GM18508 (cell line): ENCODE results near the gene RABL6.
"Not testable (repeated sequence)": the region's sequence is repeated elsewhere in the genome, so short reads cannot be mapped to it uniquely, and the experiment has no call there.

Experiments used
- ATAC-seq: cut with Tn5 transposase; IDR thresholded peaks from one replicate; pipeline ENCODE4 v1.9.1; 2021; ENCODE audit warnings: moderate number of reproducible peaks; ENCODE audit not compliant: insufficient read depth, unreplicated experiment

The RABL6 gene

DNA sequence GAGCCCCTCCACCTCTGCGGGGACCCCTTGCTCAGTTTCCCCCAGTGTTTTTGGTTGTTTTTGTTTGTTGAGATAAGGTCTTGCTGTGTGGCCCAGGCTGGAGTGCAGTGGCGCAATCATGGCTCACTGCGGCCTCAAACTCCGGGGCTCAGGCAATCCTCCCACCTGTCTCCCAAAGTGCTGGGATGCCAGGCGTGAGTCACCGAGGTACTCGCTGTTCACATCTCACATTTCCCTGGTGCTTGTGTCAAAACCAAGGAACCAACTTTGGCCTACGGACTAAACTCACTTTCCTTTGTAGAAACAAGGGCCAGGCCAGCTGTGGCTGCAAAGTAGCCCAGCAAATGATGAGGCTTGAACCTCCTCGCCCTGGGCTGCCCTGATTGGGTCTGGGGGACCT lies 24.8 kb downstream of the RABL6 start:
- ATAC-seq, result no peak

DNA sequence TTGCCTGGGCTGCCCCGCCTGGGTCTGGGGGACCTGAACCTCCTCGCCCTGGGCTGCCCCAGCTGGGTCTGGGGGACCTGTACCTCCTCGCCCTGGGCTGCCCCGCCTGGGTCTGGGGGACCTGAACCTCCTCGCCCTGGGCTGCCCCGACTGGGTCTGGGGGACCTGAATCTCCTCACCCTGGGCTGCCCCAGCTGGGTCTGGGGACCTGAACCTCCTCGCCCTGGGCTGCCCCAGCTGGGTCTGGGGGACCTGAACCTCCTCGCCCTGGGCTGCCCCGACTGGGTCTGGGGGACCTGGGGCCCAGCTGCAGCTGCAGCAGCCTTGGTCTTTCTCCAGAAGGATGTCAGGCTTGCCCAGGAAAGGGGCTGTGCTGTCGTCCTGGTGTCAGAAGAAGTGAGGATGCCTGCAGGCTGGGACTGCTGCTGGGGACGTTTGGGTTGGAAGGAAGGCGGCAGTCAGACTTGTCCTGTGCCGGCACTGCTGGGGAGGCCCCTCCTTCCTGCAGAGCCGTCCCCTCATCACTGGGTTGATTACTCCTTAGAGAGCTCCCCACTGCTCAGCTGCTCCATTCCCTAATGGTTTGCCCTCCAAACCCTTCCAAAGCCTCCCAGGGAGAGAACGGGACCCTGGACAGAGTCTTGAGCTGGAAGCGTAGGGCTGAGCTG lies 25.8 kb downstream of the RABL6 start:
- ATAC-seq, result not testable (repeated sequence)

DNA sequence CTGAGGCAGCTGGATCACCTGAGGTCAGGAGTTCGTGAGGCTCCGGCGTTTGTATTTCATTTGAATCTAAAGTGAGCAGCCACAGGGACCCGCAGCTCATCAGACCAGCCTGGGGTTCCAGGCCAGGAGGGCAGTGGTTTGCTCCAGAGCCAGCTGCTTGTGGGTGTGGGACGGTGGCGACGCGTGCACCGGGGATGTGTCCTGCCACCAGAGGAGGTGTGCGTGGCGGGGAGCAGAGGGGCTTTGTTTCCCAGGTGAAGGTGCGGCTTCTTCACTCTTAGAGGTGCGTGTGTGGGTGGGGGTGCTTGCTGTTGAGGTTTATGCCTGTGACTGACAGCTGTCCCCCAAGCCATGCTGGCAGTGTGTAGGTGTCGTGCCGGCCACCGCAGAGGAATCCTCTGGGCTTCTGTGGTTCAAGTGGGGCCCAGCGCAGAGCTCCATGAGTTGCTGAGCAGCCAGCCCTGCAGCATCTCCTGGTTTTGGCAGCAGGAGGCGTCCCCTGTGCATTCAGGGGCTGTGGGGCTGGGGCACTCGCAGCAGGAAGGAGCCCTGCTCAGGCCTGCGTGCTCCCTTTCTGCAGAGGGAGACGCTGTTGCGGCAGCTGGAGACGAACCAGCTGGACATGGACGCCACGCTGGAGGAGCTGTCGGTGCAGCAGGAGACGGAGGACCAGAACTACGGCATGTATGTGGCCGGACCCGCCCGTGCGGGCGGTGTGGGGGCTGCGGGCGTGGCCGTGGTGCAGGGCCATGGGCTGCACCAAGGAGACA lies 27.6 kb downstream of the RABL6 start:
- no peak for ATAC-seq

DNA sequence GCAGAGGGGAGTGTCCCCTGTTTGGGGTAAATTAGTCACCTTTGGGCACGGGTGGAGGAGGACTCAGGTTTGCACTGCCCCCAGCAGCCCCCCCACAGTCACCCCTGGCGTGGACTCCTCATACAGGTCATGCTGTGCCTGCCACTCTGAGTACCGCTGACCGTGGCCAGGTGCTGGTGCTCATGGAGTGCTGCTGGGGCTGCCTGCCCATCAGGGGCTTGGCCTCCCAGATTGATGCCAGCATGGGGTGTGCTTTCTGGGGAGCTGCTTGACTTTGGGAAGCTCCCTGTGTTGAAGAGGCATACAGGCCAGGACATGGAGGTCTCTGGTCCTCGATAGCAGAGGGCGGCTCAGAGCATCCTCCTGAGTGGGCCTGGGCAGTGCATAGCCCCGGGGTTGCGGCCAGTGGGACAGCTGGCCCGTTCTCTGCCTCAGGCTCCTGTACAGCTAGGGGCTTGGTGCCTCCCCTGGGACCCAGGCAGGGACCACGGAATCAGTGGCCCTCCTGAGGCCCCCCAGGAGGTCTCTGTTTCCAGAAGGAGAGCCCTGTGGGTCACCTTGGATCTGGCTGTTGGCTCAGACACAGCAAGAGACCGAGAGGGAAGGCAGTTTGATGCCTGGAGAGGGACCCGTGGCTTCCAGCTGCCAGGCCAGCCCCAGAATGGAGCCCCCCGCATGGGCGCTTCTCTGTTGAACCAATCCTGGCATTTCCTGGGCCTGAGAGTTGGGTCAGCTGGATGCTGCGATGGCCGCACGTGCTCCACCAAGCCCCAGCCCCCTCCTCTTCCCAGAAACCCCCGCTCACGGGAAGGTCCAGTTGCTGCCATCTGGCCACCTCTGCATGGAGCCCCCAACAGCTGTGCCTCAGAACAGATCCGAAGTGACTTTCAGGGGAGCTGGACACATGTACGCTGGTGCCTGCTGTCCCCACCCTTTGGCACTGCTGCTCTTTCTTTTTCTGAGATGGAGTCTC lies 28.5 kb downstream of the RABL6 start:
- no peak for ATAC-seq

DNA sequence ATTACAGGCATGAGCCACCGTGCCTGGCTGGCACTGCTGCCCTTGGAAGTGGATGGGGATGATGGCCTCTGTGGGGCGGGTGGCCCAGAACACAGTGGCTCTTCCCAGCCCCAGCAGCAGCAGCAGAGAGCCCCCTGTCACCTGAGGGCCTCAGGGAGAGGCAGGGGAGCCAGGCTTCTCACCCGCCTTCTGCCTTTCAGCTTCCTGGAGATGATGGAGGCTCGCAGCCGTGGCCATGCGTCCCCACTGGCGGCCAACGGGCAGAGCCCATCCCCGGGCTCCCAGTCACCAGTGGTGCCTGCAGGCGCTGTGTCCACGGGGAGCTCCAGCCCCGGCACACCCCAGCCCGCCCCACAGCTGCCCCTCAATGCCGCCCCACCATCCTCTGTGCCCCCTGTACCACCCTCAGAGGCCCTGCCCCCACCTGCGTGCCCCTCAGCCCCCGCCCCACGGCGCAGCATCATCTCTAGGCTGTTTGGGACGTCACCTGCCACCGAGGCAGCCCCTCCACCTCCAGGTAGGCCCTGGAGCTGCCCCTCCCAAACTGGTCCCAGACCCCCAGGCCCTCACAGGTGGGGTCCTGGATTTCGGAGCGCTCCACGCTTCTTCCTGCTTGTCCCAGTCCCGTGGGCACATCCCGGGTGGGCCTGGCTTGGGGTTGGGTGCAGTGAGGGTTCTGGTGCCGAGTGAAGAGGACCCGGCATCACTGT lies 29.6 kb downstream of the RABL6 start:
- no peak for ATAC-seq

DNA sequence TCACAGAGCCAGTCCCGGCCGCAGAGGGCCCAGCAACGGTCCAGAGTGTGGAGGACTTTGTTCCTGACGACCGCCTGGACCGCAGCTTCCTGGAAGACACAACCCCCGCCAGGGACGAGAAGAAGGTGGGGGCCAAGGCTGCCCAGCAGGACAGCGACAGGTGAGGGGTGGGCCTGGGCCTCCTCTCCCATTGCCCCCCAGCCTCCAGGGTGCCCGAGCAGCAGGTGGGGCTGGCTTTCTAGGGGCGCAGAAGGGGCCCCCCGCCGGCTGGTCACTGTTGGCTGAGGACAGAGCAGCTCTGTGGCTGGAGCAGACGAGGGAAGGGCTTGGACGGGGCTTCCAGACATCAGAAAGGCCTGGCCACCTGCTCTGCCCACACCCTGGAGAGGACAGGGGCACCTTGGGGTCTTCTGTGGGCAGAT lies 30.1 kb downstream of the RABL6 start:
- not testable (repeated sequence) for ATAC-seq

DNA sequence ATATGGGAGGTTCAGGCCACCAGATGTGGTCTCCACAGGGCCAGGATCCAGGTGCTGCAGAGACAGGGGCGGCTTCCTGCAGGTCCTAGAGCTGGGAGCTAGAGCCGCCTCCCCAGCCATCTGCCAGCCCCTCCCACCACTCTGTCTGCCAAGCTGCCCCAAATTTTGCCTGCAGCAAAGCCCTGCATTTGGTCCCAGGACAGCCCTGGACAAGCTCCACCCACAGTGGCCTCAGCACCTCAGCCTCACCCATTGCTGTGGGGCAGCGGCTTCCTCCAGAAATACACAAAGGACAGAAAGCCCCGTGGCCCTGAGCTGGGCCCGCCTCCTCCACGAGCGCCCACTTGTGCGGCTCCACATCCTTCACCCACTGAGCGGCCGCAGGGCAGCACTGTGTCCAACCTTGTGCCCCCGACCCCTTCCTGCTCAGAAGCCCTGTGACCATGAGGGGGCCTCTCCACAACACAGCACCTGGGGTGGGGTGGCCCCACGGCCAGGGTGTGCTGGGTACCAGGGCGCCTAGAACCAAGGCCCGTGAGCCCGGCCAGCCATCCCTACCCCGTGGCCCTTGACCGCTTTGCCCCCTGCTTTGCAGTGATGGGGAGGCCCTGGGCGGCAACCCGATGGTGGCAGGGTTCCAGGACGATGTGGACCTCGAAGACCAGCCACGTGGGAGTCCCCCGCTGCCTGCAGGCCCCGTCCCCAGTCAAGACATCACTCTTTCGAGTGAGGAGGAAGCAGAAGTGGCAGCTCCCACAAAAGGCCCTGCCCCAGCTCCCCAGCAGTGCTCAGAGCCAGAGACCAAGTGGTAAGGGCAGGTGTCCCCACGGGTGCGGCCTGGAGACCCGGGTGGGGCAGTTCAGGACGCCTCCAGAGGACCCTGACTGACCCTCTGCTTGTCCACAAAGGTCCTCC lies 30.8 kb downstream of the RABL6 start:
- no peak for ATAC-seq

DNA sequence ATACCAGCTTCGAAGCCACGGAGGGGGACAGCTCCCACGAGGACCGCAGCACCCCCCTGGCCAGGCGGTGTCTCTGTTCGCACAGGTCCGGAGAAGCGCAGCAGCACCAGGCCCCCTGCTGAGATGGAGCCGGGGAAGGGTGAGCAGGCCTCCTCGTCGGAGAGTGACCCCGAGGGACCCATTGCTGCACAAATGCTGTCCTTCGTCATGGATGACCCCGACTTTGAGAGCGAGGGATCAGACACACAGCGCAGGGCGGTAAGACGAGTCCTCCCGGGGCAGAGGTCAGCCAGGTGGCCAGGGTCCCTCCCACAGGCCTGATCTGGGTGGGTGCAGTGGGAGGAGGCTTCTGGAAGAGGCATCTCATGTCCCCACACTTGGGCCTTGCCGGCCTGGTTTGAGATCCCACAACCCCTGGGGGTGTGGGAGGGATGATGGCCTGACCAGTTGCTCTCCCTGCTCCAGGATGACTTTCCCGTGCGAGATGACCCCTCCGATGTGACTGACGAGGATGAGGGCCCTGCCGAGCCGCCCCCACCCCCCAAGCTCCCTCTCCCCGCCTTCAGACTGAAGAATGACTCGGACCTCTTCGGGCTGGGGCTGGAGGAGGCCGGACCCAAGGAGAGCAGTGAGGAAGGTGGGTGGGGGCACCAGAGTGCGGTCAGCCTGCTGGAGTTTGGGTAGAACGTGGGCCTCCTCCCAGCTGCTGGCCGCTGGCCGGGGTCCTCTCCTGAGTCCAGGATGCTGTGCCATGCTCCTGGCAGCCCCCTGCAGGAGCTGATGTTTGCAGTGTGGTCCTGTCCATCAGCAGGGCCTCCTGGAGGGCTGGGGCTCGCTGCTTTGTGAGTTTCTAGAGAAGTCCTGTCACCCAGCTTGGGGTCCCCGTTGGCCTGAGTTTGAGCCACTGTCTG lies 31.7 kb downstream of the RABL6 start:
- no peak for ATAC-seq

DNA sequence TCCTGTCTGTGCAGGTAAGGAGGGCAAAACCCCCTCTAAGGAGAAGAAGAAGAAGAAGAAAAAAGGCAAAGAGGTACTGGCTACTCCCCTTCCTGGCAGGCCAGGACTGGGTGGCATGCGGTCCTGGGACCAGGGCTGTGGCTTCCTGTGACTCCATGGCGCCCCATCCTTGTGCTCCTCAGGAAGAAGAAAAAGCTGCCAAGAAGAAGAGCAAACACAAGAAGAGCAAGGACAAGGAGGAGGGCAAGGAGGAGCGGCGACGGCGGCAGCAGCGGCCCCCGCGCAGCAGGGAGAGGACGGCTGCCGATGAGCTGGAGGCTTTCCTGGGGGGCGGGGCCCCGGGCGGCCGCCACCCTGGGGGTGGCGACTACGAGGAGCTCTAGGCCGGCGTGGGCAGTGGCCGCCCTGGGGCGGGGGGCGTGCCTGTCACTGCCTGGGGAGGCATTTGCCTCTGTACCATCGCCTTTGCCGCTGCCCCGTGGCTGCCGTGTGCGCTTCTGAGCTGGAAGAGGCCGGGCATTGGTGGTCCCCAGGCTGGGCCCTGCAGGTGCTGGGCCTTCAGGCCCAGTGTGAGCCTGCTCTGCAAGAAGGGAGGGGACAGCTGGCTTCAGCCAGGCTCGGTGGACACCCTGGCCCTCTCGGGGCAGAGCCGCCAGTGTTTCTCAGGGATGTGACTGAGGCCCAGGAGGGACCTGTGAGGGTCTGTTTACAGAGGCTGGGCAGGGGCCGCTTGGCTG lies 32.6 kb downstream of the RABL6 start:
- no peak for ATAC-seq

DNA sequence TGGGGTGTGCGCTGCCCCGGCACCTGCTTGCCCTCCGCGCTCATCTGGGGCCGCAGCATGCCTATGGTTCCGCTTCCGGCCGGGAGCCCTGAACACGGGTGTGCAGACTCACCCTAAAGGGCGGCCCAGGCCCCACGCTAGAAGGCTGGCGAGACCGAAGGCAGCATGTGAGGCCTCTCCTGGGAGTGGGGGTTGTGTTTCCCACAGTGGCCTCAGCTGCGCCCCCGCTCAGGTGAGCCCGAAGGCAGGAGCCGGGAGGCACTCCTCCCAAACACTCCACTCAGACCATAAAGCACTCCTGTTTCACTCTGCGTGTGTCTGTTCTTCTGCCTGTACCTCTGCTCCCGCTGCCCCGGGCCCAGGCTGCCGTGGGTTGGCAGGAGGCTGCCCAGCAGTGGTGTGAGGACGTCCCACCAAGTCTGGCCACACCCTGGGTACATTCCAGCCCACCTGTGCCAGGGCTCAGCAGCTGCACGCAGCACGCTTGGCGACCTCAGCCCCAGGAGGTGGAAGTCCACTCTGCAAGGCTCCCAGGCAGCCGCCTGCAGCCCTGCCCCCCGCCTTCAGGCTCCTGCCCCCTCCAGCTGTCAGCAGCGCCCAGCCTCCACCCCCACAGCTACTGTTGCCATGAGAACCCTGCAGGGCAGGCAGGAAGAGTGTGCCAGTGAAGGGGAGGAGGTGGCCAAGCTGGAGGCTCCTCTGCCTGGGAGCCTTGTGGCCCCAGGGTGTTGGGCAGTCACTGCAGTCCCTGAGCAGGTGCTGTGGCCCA lies 33.3 kb downstream of the RABL6 start:
- no peak for ATAC-seq

DNA sequence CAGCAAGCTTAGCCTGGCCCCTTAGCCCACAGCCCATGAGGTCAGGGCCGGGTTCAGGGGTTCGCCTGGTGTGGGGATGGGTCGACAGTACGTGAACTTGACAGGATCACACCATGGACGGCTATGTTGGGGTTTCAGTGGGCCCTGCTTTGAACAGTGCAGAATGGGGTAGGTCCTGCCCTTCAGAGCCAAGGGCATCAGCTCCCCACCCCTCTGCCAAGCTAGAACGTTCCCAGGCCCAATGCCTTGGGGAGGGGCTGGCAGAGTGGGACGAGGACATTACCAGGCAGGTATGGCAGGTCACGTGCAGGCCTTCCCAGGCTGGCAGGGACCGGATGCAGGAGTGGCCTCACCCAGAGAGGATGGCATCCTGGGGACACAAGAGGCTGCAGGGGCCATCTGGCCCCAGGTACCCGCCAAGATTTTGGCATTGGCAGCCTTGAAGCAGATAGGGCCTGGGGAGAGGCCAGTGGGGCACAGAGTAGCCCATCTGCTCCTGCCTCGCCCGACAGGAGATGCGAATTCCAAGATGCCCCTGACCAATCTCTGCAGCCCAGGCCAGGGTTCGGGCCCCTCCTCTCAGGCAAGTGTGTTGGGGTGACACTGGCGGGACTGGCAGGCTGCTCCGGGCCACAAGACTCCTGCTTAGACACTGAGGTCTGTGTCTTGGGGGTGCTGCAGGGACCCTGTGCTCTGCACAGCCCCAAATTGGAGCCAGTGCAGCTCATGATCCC lies 34.1 kb downstream of the RABL6 start:
- ATAC-seq, result not testable (repeated sequence)

DNA sequence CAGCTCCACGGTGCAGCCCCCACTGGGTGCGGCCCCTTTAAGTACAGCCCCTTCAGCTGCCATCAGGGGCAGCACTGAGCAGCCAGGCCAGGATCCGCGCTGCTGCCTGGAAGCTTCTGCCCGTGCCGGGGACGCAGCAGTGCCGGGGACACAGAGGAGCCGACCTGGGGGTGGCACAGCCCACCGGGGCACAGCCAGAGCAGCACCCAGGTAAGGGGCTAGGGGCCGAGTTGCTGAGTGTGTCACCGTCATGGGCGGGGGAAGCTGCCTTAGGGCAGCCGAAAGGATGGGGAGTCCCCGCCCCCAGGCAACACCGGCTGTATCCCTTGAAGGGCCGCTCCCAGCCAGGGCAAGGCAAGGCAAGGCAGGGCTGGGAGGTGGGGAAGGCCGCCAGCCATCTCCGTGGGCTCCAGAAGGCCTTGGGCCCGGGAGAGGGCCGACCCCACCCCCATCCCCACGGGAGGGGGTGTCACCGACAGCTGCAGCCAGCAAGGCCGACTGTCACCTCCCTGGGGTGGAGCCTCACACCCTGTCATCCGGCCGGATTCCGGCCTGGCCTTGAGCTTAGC lies 34.7 kb downstream of the RABL6 start, which contains the start of gene AJM1:
Gene AJM1 (plus strand): TSS at position 99 of the 569 bp plus-strand sequence. CDS start 1,937 bp downstream, outside the sequence.
- ATAC-seq, result not testable (repeated sequence)

DNA sequence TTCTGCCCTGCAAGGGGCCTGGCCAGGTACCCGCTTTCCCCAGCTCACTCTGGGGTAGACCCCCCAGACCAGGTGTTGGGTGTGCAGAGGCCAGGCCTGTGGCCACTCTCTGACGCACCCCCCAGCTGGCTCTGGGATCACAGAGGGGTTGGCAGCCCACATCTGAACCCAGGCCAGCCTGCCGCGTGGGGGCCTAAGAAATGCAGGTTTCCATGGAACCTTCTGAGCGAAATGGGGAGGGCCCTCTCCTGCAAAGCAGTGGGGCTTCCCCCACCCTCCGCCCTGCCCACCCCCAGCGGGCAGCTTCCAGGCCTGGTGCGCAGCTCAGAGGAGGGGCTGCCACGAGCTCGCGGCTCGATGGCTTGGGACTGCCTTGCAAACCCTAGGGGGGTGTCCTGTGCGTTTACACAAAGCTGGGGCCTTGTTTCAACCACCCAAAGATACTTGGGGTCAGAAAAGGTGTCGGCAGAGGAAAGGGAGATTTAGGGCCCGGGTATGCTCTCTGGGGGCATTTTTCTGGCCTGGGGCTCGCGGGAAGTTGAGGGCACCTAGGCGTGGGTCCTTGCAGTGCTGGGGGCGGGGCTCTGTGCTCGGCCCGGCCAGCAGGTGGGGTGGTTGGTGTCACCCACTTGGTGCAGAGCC lies 35.5 kb downstream of the RABL6 start:
- not testable (repeated sequence) for ATAC-seq

DNA sequence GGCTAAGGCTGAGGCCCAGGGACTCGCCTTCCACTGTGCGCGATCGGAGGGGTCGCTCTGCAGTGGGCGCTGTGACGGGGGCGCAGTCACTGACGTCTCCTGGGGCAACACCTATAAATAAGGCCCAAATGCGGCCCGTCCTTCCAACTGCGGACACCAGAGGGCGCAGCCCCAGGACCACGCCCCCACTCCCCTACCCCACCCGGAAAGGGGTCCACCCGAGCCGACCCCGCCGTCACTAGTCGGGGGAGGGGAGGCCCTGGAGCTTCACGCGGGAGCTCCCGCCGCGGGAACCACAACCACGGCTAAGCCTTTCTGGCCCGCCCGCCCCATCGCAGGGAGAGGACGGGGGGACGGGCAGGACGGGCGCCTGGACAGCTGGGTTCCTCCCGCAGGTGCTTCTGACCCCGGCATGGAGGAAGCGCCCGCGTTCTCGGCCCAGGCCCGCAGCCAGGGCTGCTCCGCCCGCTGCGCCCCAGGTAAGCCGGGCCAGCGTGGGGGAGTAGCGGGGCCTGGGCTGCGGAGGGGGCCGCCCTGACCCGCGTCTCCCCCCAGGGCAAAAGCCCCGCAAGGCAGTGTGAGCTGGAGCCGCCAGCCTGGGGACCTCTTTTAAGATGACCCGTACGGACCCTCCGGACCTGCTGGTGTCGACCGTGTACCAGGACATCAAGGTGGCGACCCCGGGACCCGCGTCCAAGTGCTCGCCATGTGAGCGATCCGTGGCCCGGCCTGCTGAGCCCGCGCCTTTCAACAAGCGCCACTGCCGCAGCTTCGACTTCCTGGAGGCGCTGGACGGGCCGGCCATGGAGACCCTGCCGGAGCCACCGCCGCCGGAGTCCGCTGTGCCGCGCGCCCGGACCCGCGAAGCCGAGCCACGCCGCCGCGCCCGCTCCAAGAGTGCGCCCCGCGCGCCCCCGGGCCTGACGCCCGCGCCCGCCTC lies 36.3 kb downstream of the RABL6 start:
- not testable (repeated sequence) for ATAC-seq
